ENCODE measurements around the gene PLD2. TPM values are rescaled to one million over a fixed set of nuclear protein-coding genes. Genes with fewer than 3 reads are reported as not detected.
A peak's percentile ranks its signal among the peaks of the same experiment; 100 is the strongest.

The PLD2 gene
- total RNA-seq, 1 donor from 2014 or later: 33.4 TPM

- peaks cover 26% of the 10 kb centered on the region for H3K27me3 ChIP-seq
- peak overlapping the region; percentile 85 for H3K4me3 ChIP-seq
- H3K4me1 ChIP-seq: peaks cover 44% of the 10 kb centered on the region
- intact Hi-C loops (cut with DNase I): loop anchor here (10.0 kb wide), 1 partner anchor 53 kb away; the partner anchor contains the start of genes CXCL16, MED11 and ZMYND15
- no peak for DNase-seq
- peak overlapping the region; percentile 90 for H3K27ac ChIP-seq
- no peaks in the 10 kb centered on the region for H3K36me3 ChIP-seq
- ATAC-seq: no peak
- H3K9me3 ChIP-seq: no peaks in the 10 kb centered on the region
- no peak for TF ChIP-seq CTCF (IDR thresholded peaks at IDR 0.05)
Observed at GRCh38 chr17:4788159-4788806, 18.7 kb upstream of the PLD2 start.

DNA sequence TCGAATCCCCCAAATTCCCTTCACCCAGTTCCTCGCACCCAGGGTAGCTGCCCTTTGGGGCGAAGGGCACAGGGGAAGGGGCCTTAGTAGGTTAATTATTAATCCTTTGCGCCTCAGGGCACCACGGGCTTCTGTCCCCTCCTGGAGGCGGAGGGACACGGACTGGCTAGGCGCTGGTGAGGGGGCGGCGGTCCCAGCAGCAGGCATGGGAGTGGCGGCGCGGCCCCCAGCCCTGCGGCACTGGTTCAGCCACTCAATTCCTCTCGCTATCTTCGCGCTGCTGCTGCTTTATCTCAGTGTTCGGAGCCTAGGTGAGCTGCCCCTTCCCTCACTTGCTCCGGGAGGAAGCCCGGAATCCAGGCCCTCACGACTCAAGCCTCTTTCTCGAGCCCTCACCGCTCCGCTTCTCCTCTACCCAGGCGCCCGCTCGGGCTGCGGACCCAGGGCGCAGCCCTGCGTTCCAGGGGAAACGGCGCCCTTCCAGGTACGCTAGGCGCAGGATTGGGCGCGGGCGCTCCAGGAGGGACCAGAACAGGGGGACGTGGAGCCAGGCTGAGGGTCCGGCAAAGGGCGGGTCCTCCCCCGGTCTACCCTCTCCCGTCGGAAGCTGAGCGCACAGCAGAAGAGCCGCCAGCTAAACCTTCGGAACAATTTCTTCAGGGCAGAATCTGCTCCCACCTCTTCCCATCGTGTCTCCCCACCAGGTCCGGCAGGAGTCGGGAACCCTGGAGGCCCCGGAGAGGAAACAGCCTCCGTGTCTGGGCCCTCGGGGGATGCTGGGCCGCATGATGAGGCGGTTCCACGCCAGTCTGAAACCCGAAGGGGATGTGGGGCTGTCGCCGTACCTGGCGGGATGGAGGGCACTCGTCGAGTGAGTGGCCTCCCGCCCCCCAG lies 17.9 kb upstream of the PLD2 start, which contains the start of gene GLTPD2:
GLTPD2 (plus strand) TSS at position 158 of the 894 bp plus-strand sequence; CDS start at position 206, 48 bp downstream.
- DNase-seq (no peak), ATAC-seq (no peak)
- Histone ChIP-seq H3K27ac (peak within 1 kb of the TSS; percentile 90), H3K36me3 (no peaks in the 10 kb centered on the region), H3K27me3 (peaks cover 18% of the 10 kb centered on the region), H3K9me3 (no peaks in the 10 kb centered on the region), H3K4me1 (peaks cover 44% of the 10 kb centered on the region), H3K4me3 (peak within 1 kb of the TSS; percentile 85)
- no peak for TF ChIP-seq CTCF (IDR thresholded peaks at IDR 0.05)
- intact Hi-C loops (cut with DNase I): loop anchor here (10.0 kb wide), 1 partner anchor 54 kb away; the partner anchor contains the start of genes CXCL16, MED11 and ZMYND15

- Histone ChIP-seq H3K4me1 (peaks cover 44% of the 10 kb centered on the region), H3K4me3 (peak overlapping the region; percentile 85), H3K27ac (peak overlapping the region; percentile 90), H3K9me3 (no peaks in the 10 kb centered on the region), H3K36me3 (no peaks in the 10 kb centered on the region), H3K27me3 (peaks cover 12% of the 10 kb centered on the region)
- intact Hi-C loops (cut with DNase I): loop anchor here (10.0 kb wide), 1 partner anchor 55 kb away; the partner anchor contains the start of genes CXCL16, MED11 and ZMYND15
- DNase-seq: no peak
- TF ChIP-seq CTCF (IDR thresholded peaks at IDR 0.05): no peak
- no peak for ATAC-seq
Observed at GRCh38 chr17:4789701-4789950, 17.3 kb upstream of the PLD2 start.

DNA sequence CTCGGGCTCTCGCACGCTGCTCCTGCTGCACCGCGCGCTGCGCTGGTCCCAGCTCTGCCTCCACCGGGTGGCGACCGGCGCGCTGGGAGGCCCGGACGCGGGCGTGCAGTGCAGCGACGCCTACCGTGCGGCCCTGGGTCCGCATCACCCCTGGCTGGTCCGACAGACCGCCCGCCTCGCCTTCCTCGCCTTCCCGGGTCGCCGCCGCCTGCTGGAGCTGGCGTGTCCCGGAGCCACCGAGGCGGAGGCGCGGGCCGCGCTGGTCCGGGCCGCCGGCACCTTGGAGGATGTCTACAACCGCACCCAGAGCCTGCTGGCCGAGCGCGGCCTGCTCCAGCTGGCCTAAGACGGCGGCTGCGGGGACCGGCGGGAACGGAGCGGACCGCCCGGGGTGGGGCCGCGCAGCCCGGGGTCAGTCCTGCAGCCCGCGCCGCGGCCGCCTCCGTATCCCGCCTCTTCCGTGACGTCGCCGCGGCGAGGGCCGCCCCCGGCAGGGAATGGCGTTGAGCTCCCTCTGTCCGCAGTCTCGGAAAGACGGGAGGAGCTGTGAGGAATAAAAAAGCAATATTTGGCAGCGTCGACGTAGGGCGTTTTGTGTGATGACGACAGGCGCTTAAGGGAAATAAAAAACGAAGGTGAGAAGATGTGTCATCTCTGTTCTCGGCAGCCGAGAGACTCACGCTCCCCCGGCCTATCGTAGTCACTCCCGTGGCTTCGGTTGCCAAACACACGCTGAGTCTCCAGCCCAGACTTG lies 16.8 kb upstream of the PLD2 start:
- no peaks in the 10 kb centered on the region for H3K36me3 ChIP-seq
- H3K27me3 ChIP-seq: peaks cover 7% of the 10 kb centered on the region
- H3K4me1 ChIP-seq: peaks cover 43% of the 10 kb centered on the region
- intact Hi-C loops (cut with DNase I): loop anchor here (10.0 kb wide), 1 partner anchor 55 kb away; the partner anchor contains the start of genes CXCL16, MED11 and ZMYND15
- peak overlapping the region; percentile 85 for H3K4me3 ChIP-seq
- no peaks in the 10 kb centered on the region for H3K9me3 ChIP-seq
- DNase-seq: peak; percentile 95
- peak; percentile 68 for TF ChIP-seq CTCF (IDR thresholded peaks at IDR 0.05)
- peak overlapping the region; percentile 90 for H3K27ac ChIP-seq
- ATAC-seq: peak; percentile 95

DNA sequence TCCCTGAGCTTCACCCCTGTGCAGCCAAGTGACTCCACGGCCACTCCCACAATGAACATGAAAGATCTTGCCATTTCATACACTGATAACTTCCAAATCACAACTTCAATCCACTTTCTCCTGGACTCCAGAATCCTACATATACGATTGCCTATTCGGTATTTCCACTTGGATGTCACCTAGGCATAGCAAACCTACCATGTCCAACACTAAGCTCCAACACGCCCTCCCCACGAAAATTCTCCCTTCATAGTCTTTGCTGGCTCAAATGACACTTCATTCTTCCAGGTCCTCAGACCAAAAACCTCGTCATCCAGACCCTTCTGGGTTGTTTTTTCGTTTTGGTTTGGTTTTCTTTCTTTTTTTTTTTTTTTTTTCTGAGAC lies 16.3 kb upstream of the PLD2 start:
- intact Hi-C loops (cut with DNase I): no loop called here
- no peaks in the 10 kb centered on the region for H3K36me3 ChIP-seq
- peak overlapping the region; percentile 85 for H3K4me3 ChIP-seq
- DNase-seq (no peak), ATAC-seq (no peak)
- H3K27ac ChIP-seq: peak overlapping the region; percentile 90
- H3K4me1 ChIP-seq: peaks cover 41% of the 10 kb centered on the region
- no peak for TF ChIP-seq CTCF (IDR thresholded peaks at IDR 0.05)
- peaks cover 1% of the 10 kb centered on the region for H3K27me3 ChIP-seq
- no peaks in the 10 kb centered on the region for H3K9me3 ChIP-seq
